Measurements from ENCODE around the gene DNALI1.

The DNALI1 gene

GRCh38 chr1:37605061-37605650 lies 48.4 kb downstream of the DNALI1 start:
- DNase-seq, result no peak

- no peak for DNase-seq
Measured at GRCh38 chr1:37605806-37606474, 49.2 kb downstream of the DNALI1 start.

GRCh38 chr1:37606481-37607263 lies 49.9 kb downstream of the DNALI1 start:
- no peak for DNase-seq

- no peak for DNase-seq
Measured at GRCh38 chr1:37609002-37609401, 52.3 kb downstream of the DNALI1 start.

GRCh38 chr1:37609994-37610393 lies 53.3 kb downstream of the DNALI1 start:
- no peak for DNase-seq

- no peak for DNase-seq
Measured at GRCh38 chr1:37612186-37612585, 55.4 kb downstream of the DNALI1 start.

- no peak for DNase-seq
Measured at GRCh38 chr1:37614105-37614504, 57.4 kb downstream of the DNALI1 start.

GRCh38 chr1:37616330-37616729 lies 59.6 kb downstream of the DNALI1 start:
- no peak for DNase-seq
